IMR-90 (cell line): ENCODE results near the gene MAOA. TPM values are rescaled to one million over a fixed set of nuclear protein-coding genes. Genes with fewer than 3 reads are reported as not detected.

Experiments
- ATAC-seq: fragments of 200-7000 bp; cut with Tn5 transposase; 2 replicates; pipeline ENCODE4 v1.9.1; 2020; ENCODE audit warnings: low read depth, mild to moderate bottlenecking, moderate library complexity
- BruUV-seq: library from RNA; stranded (reverse); fragments of 400-500 nt; replicated peaks from 2 replicates; lab custom pipeline; 2021; lab: Mats Ljungman, UMichigan
- CTCF ChIA-PET: fragments of 300-600 bp; formaldehyde crosslinking; extraction: SDS; loops from one replicate; lab custom pipeline; 2021; ENCODE audit warnings: antibody characterized with exemption; lab: Yijun Ruan, JAX
- POLR2A ChIA-PET: fragments of 300-600 bp; sonication (Branson Sonifier 250); formaldehyde crosslinking; loops from one replicate; lab custom pipeline; 2022; ENCODE audit warnings: antibody characterized with exemption; ENCODE audit not compliant: unreplicated experiment; lab: Charles Lee
- DNase-seq: peaks from one replicate; pipeline ENCODE4 v3.0.0; 2013
- H2AFZ ChIP-seq: replicated peaks from 2 replicates; pipeline ENCODE3; 2013; ENCODE audit warnings: low read length, mild to moderate bottlenecking; ENCODE audit not compliant: poor library complexity
- H2AK5ac ChIP-seq: 2 replicates; pipeline ENCODE4 v1.6.1; 2013; ENCODE audit warnings: low read depth, low read length, inconsistent platforms
- H2AK9ac ChIP-seq: replicated peaks from 2 replicates; pipeline ENCODE3; 2013; ENCODE audit warnings: mild to moderate bottlenecking, low read depth, low read length, moderate library complexity; ENCODE audit not compliant: poor library complexity
- H2BK120ac ChIP-seq: 2 replicates; pipeline ENCODE4 v1.6.1; 2013; ENCODE audit warnings: low read depth, low read length, inconsistent platforms
- H2BK15ac ChIP-seq: 3 replicates; pipeline ENCODE4 v1.6.1; 2013; ENCODE audit warnings: low read depth, low read length, inconsistent platforms
- H2BK20ac ChIP-seq: 2 replicates; pipeline ENCODE4 v1.6.1; 2013; ENCODE audit warnings: low read depth, mild to moderate bottlenecking, inconsistent platforms, low read length, moderate library complexity
- H2BK5ac ChIP-seq: 2 replicates; pipeline ENCODE4 v1.6.1; 2013; ENCODE audit warnings: mild to moderate bottlenecking, low read depth, low read length, inconsistent platforms; ENCODE audit not compliant: poor library complexity, severe bottlenecking
- H3K14ac ChIP-seq: replicated peaks from 2 replicates; pipeline ENCODE4 v1.6.1; 2013; ENCODE audit warnings: low read depth, low read length, inconsistent platforms
- H3K18ac ChIP-seq: 2 replicates; pipeline ENCODE4 v1.6.1; 2013; ENCODE audit warnings: low read depth, low read length, control low read depth
- H3K23ac ChIP-seq: 2 replicates; pipeline ENCODE4 v1.6.1; 2013; ENCODE audit warnings: low read depth, low read length, inconsistent platforms
- H3K27ac ChIP-seq: 2 replicates; pipeline ENCODE4 v1.5.1; 2013; ENCODE audit warnings: mild to moderate bottlenecking, control low read depth, low read length; ENCODE audit not compliant: insufficient read depth
- H3K27me3 ChIP-seq: 2 replicates; pipeline ENCODE4 v1.6.1; 2013; ENCODE audit warnings: low read length; ENCODE audit not compliant: control insufficient read depth, insufficient read depth
- H3K36me3 ChIP-seq: 2 replicates; pipeline ENCODE4 v1.6.1; 2013; ENCODE audit warnings: low read length, mixed read lengths; ENCODE audit not compliant: control insufficient read depth, insufficient read depth
- H3K4ac ChIP-seq: 2 replicates; pipeline ENCODE4 v1.6.1; 2013; ENCODE audit warnings: low read depth, low read length, inconsistent platforms
- H3K4me1 ChIP-seq: 2 replicates; pipeline ENCODE4 v1.6.1; 2013; ENCODE audit warnings: low read length, mixed read lengths; ENCODE audit not compliant: control insufficient read depth, insufficient read depth
- H3K4me2 ChIP-seq: 2 replicates; pipeline ENCODE4 v1.6.1; 2013; ENCODE audit warnings: low read depth, mild to moderate bottlenecking, control low read depth, low read length, moderate library complexity
- H3K4me3 ChIP-seq: 2 replicates; pipeline ENCODE4 v1.5.1; 2013; ENCODE audit warnings: low read depth, mild to moderate bottlenecking, control low read depth, low read length, moderate library complexity; ENCODE audit not compliant: insufficient read depth
- H3K56ac ChIP-seq: 2 replicates; pipeline ENCODE4 v1.6.1; 2013; ENCODE audit warnings: low read length, inconsistent platforms; ENCODE audit not compliant: insufficient read depth; ENCODE audit errors: extremely low read depth
- H3K79me1 ChIP-seq, 2 experiments: 2 replicates each; pipeline ENCODE4 v1.6.1; 2013; ENCODE audit warnings: low read length in 2 of 2, inconsistent platforms in 1 of 2, low read depth in 1 of 2
- H3K9ac ChIP-seq: 2 replicates; pipeline ENCODE4 v1.6.1; 2013; ENCODE audit warnings: low read depth, low read length, control low read depth
- H3K9me1 ChIP-seq: 2 replicates; pipeline ENCODE4 v1.6.1; 2013; ENCODE audit warnings: low read length, inconsistent platforms; ENCODE audit not compliant: insufficient read depth
- H3K9me3 ChIP-seq: 2 replicates; pipeline ENCODE4 v1.6.1; 2013; ENCODE audit warnings: low read length; ENCODE audit not compliant: control insufficient read depth, insufficient read depth
- H4K20me1 ChIP-seq: 2 replicates; pipeline ENCODE4 v1.6.1; 2013; ENCODE audit warnings: low read length, inconsistent platforms; ENCODE audit not compliant: insufficient read depth
- H4K5ac ChIP-seq: 2 replicates; pipeline ENCODE4 v1.6.1; 2013; ENCODE audit warnings: mild to moderate bottlenecking, low read depth, low read length, control low read depth
- H4K8ac ChIP-seq, 2 experiments: 2 replicates each; pipeline ENCODE4 v1.6.1; 2013; ENCODE audit warnings: low read depth in 2 of 2, low read length in 2 of 2, control low read depth in 1 of 2, inconsistent platforms in 1 of 2
- H4K91ac ChIP-seq: 2 replicates; pipeline ENCODE4 v1.6.1; 2013; ENCODE audit warnings: low read depth, low read length, inconsistent platforms; ENCODE audit not compliant: insufficient read depth
- BHLHE40 ChIP-seq: fragments of 150-350 bp; IDR thresholded peaks from 2 replicates; pipeline ENCODE4 v1.6.1; 2016; ENCODE audit warnings: mild to moderate bottlenecking, low read depth, low read length
- FOS ChIP-seq: fragments of 150-350 bp; IDR thresholded peaks from 2 replicates; pipeline ENCODE4 v1.6.1; 2016; ENCODE audit warnings: low read depth, low read length
- MAFK ChIP-seq: IDR thresholded peaks from 2 replicates; pipeline ENCODE4 v1.6.1; 2012; ENCODE audit warnings: low read depth, low read length, improper control_type of control experiment
- MXI1 ChIP-seq: IDR thresholded peaks from 2 replicates; pipeline ENCODE4 v1.6.1; 2012; ENCODE audit warnings: low read depth, mild to moderate bottlenecking, low read length, moderate library complexity, borderline replicate concordance
- RAD21 ChIP-seq: IDR thresholded peaks from 2 replicates; pipeline ENCODE4 v1.6.1; 2012; ENCODE audit warnings: low read length, improper control_type of control experiment
- SMC3 ChIP-seq: fragments of 150-350 bp; IDR thresholded peaks from 2 replicates; pipeline ENCODE4 v1.6.1; 2016; ENCODE audit warnings: low read depth, mild to moderate bottlenecking, antibody characterized with exemption, low read length, moderate library complexity
- WGBS, 2 experiments: methylation state at CpG; one replicate each; pipeline versions ENCODE4 v1.1.5 to v1.1.7; 2013; ENCODE audit warnings: missing lambda C conversion rate in 2 of 2; ENCODE audit not compliant: insufficient read length in 1 of 2; ENCODE audit errors: extremely low coverage in 2 of 2; 5-methylcytosine and 5-hydroxymethylcytosine counted together
- dilution Hi-C: fragments of 300-500 bp; cut with HindIII; formaldehyde crosslinking; loops from one replicate; pipeline ENCODE4 v1.14.3; 2018; ENCODE audit warnings: low sequenced_read_pairs; ENCODE audit not compliant: unreplicated experiment
- in situ Hi-C: fragments of 300-500 bp; cut with MboI; formaldehyde crosslinking; loops from 3 replicates; pipeline ENCODE4 v1.14.3; 2019; ENCODE audit warnings: low sequenced_read_pairs, inconsistent platforms, mixed read lengths
- intact Hi-C: fragments of 100-400 bp; cut with micrococcal nuclease; formaldehyde crosslinking; loops from 2 replicates; pipeline ENCODE4 v1.10.0; 2022
- polyA plus RNA-seq, 3 experiments: library from polyadenylated mRNA; depleted of rRNA; stranded (reverse); fragments of >200 nt; gene quantifications; 2 replicates each; pipeline ENCODE4 v1.2.3, GENCODE V29; 2012; ENCODE audit warnings: low replicate concordance in 1 of 3
- total RNA-seq: library from RNA; depleted of rRNA; stranded (reverse); fragments of >200 nt; gene quantifications from 2 replicates; pipeline ENCODE4 v1.2.3, GENCODE V29; 2012

MAOA gene
- total and polyA plus RNA-seq, 2 of the 4 experiments (the other 2 are of a cell fraction) = 0.14 to 0.36 TPM

- dilution Hi-C loops (no loop called here), in situ Hi-C loops (no loop called here), intact Hi-C loops (no loop called here)
- H3K27me3 ChIP-seq = peaks cover 4% of the 10 kb centered on the region
- no peaks in the 10 kb centered on the region for H3K4me1 ChIP-seq
- H2BK120ac ChIP-seq = no peak overlapping the region
- 60% methylated on average over 1 of the region's 6 CpGs; no CpG with 5 or more reads in 1 of the 2 experiments for WGBS, 2 experiments
- BruUV-seq = no TSS peak
- H2AK9ac ChIP-seq = no peak overlapping the region
- H2BK5ac ChIP-seq = no peak overlapping the region
- no peak overlapping the region for H2BK20ac ChIP-seq
- H3K4me2 ChIP-seq = no peak overlapping the region
- H3K18ac ChIP-seq = no peak overlapping the region
- ATAC-seq (no peak), DNase-seq (no peak)
- no peak overlapping the region for H3K4me3 ChIP-seq
- no peak overlapping the region for H2AK5ac ChIP-seq
- H3K14ac ChIP-seq = no peak overlapping the region
- no peaks in the 10 kb centered on the region for H3K79me1 ChIP-seq
- H4K5ac ChIP-seq = no peak overlapping the region
- no peak overlapping the region for H4K91ac ChIP-seq
- H2BK15ac ChIP-seq = no peak overlapping the region
- H4K20me1 ChIP-seq = no peaks in the 10 kb centered on the region
- ChIA-PET CTCF (no interaction called here), POLR2A (no interaction called here)
- H3K9me3 ChIP-seq = no peaks in the 10 kb centered on the region
- H3K9me1 ChIP-seq = no peaks in the 10 kb centered on the region
- no peak overlapping the region for H3K23ac ChIP-seq
- H3K4ac ChIP-seq = no peak overlapping the region
- no peak for TF ChIP-seq FOS
- no peak for TF ChIP-seq MXI1
- no peak for TF ChIP-seq BHLHE40
- no peak for TF ChIP-seq SMC3
- TF ChIP-seq MAFK = no peak
- no peak for TF ChIP-seq RAD21
- H4K8ac ChIP-seq = no peak overlapping the region
- H2AFZ ChIP-seq = no peak overlapping the region
- no peak overlapping the region for H3K27ac ChIP-seq
- H3K56ac ChIP-seq = no peak overlapping the region
- no peaks in the 10 kb centered on the region for H3K36me3 ChIP-seq
- no peak overlapping the region for H3K9ac ChIP-seq
These were observed 90.0 kb downstream of the MAOA start for GRCh38 chrX:43745938-43746721.
